ENCODE measurements around the gene GPRC6A.
"Not testable (repeated sequence)": the region's sequence is repeated elsewhere in the genome, so short reads cannot be mapped to it uniquely, and the experiment has no call there.

GPRC6A gene, protein sequence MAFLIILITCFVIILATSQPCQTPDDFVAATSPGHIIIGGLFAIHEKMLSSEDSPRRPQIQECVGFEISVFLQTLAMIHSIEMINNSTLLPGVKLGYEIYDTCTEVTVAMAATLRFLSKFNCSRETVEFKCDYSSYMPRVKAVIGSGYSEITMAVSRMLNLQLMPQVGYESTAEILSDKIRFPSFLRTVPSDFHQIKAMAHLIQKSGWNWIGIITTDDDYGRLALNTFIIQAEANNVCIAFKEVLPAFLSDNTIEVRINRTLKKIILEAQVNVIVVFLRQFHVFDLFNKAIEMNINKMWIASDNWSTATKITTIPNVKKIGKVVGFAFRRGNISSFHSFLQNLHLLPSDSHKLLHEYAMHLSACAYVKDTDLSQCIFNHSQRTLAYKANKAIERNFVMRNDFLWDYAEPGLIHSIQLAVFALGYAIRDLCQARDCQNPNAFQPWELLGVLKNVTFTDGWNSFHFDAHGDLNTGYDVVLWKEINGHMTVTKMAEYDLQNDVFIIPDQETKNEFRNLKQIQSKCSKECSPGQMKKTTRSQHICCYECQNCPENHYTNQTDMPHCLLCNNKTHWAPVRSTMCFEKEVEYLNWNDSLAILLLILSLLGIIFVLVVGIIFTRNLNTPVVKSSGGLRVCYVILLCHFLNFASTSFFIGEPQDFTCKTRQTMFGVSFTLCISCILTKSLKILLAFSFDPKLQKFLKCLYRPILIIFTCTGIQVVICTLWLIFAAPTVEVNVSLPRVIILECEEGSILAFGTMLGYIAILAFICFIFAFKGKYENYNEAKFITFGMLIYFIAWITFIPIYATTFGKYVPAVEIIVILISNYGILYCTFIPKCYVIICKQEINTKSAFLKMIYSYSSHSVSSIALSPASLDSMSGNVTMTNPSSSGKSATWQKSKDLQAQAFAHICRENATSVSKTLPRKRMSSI

DNA sequence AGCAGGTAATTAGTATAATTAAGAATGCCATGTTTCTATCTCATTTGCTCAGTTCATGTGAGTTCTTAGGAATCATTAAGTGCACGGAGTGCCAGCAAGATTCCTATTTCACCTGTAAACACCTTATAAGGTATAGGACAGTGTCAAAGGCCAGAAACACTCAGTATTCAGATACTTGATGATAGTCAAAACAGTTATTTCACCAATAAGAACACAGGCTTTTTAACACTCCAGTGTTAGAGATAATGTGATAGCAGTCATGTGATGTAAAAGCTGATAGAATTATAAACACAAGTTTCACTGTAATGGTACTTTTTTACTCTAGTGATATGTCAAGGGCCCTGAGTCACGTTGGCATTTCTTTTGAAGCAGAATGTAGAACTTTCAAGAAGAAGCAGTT is at the start of gene GPRC6A:
GPRC6A (minus strand) TSS at position 101 of the 400 bp plus-strand sequence; CDS start at position 31, 70 bp downstream.
- DNase-seq = no peak
- in situ Hi-C loops (cut with MboI; ENCODE audit: low pct_unique_long_range_greater_than_20kb, low sequenced_read_pairs) = no loop called here

DNA sequence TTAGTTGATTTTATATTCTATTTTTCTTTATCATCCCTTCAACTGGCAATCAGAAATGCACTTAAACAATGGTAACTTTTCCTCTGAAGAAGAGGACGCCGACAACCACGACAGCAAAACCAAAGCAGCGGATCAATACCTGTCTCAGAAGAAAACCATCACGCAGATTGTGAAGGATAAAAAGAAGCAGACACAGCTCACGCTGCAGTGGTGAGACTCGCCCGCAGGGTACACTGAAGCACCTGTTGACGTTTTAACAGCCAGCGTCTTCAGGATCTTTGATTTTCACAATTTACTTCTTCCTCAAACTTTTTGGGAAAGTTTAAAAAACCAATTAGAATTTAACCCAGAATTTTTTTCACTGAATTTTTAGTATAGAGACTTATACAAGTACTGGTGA is 48.9 kb upstream of the GPRC6A start:
- in situ Hi-C loops (cut with MboI; ENCODE audit: low pct_unique_long_range_greater_than_20kb, low sequenced_read_pairs) = no loop called here
- no peak for DNase-seq

DNA sequence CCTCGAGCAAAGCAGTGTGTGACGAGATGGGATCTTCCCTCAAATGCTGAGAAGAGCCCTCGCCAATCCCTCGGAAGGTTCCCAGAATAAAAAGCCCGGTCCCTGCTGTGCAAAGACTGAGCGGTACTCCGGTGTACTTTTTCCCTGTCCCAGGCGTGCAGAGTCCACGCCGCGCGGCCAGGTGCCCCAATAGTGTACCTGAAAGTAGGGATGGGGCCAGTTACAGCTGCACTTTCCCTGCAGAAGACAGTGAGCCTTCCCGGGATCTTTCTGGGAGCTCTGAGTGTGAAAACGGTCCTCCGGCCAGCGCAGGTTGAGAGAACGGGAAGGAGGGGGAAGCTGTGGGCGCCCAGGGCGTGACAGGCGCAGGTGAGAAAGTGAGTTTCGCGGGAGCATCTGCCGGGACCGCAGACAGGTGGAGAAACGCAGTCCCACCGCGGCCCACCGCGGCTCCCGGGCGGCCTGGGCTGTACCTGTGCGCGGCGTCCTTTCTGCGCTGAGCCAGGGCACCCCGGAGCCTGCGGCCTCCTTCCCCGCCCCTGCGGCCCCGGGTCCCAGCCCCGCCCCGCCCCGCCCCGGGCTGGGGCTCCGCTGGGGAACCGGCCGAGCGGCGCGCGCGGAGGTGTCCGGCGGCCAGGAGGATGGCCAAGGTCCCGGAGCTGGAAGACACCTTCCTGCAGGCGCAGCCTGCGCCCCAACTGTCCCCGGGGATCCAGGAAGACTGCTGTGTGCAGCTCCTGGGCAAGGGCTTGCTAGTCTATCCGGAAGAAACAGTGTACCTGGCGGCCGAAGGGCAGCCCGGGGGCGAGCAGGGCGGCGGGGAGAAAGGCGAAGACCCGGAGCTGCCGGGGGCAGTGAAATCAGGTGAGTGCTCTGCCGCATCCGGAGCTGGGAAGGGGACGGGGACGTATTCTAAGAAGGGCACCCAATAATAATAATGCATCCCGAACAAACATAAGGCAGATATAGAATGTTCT is 48.0 kb upstream of the GPRC6A start, which contains the start of gene RFX6:
RFX6 (plus strand) TSS at position 608 of the 977 bp plus-strand sequence; CDS start at position 642, 34 bp downstream.
- DNase-seq = no peak
- in situ Hi-C loops (cut with MboI; ENCODE audit: low pct_unique_long_range_greater_than_20kb, low sequenced_read_pairs) = no loop called here

DNA sequence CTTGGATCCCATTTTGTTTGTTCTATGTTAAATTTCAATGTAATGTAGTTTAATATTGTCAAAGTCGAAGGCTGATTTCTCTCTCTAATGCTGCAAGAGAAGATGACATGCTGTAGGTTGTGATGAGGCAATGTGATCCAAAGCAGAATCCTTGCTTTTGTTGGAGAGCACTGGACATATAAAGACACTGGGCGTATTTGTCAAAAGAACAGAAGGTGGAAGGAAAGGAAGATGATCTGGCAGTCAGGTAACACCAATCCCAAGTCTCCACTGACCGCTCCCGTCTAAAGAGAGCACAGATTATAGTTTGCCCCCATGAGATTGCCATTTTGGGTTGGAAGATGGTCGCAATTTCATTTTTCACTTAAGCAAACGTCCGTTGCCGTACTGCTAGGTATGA is 47.2 kb upstream of the GPRC6A start:
- no peak for DNase-seq
- in situ Hi-C loops (cut with MboI; ENCODE audit: low pct_unique_long_range_greater_than_20kb, low sequenced_read_pairs) = no loop called here

DNA sequence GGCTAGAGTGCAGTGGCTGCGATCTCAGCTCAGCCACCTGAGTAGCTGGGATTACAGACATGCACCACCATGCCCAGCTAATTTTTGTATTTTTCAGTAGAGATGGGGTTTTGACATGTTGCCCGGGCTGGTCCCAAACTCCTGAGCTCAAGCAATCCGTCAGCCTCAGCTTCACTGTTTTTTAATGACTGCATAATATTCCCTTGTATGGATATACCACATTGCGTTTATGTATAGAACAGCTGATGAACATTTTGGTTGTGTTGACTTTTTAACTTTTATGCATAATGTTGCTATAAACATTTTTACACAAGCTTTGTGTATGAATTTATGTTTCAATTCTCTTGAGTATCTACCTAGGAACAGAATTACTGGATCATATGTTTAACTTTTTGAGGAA is 43.9 kb upstream of the GPRC6A start:
- DNase-seq = no peak
- in situ Hi-C loops (cut with MboI; ENCODE audit: low pct_unique_long_range_greater_than_20kb, low sequenced_read_pairs) = no loop called here

DNA sequence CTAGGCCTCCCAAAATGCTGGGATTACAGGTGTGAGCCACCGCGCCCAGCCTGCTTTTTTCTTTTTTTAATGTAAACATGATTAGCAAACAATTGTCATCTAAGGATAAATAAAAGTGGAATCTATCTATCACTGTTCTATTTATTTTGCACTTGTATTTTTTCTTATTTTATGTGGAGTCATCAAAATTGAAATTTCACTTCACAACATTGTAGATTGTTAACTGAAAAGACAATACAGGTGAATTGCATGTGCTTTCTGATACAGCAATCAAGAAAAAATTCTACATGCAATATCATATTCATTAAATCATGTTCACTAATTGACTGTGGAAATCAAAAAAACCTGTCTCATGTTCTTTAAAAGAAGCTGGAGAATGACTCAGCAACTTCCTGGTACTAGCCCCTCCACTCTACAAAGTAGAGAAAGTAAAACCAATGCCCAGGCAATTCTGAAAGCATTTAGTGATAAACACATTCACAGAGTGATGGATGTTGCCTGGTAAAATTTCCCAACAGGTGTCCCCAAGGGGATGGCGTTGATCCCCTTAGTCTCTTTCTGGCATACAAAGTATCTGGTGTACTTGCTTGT is 37.5 kb upstream of the GPRC6A start:
- in situ Hi-C loops (cut with MboI; ENCODE audit: low pct_unique_long_range_greater_than_20kb, low sequenced_read_pairs) = no loop called here
- peak; percentile 8 for DNase-seq

DNA sequence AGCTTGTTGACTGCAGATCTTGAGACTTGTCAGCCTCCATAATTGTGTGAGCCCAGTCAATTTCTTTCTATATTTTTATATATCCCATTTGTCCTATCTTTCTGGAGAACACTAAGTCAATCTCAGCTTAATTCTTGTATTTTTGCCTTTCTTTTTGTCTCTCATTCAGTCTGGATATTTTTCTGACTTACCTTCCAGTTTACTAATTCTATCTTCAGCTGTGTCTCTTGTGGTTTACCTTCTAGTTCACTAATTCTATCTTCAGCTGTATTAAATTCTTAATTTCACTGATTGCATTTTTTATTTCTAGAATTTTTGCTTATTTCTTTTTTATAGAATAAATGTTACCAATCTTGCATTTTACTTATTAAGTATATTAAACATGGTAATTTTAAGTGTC is 30.4 kb upstream of the GPRC6A start:
- no peak for DNase-seq
- in situ Hi-C loops (cut with MboI; ENCODE audit: low pct_unique_long_range_greater_than_20kb, low sequenced_read_pairs) = no loop called here

DNA sequence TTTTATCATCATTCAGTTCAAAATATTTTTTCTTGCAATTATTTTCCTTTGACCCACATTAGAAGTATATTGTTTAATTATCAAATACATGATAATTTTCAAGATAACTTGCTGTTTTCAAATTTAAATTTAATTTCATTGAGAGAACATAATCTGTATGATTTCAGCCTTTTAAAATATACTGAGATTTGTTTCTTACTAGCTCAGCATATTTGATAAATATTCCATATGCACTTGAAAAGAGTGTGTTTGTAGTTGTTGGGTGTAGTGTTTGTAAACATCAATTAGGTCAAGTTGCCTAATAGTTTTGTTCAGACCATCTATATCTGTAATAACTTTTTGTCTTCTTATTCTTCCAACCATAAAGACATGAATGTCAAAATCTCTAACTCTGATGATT is 29.2 kb upstream of the GPRC6A start:
- in situ Hi-C loops (cut with MboI; ENCODE audit: low pct_unique_long_range_greater_than_20kb, low sequenced_read_pairs) = no loop called here
- no peak for DNase-seq

DNA sequence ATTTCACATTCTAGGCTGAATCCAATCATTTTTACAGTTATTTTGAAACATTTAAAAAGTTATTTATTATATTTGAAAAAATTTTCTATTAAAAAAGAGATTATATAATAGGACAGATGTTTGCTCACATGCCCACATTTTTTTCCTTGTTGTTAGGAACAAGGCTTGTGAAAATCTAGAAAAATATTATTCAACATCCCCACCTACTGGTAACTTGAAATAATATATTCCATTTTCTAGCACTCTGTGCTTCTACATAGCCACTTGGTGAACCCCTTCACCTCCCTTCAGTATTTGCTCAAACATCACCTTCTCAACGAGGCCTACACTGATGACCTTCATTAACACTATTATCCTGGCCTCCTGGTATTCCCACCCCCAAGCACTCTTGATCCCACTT is 18.3 kb upstream of the GPRC6A start:
- DNase-seq = peak; percentile 49
- in situ Hi-C loops (cut with MboI; ENCODE audit: low pct_unique_long_range_greater_than_20kb, low sequenced_read_pairs) = no loop called here

DNA sequence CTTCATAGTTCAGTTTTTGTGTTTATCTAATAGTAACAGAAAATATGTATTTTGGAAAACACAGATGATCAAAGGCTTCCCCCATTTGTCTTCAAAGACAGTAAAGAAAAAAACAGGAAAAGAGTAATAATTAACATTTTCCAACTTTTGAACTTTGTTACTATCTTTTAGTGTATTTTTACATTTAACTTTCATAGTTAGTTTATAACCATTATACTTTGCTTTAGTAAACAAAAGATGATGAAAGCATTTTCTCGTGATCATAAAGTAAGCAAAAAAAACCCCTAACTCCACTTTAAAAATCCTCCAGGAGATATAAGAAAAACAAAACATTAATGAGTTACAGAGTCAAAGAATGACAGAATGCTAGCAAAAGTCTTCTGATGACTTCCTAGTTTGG is 13.6 kb upstream of the GPRC6A start:
- in situ Hi-C loops (cut with MboI; ENCODE audit: low pct_unique_long_range_greater_than_20kb, low sequenced_read_pairs) = no loop called here
- DNase-seq = no peak

DNA sequence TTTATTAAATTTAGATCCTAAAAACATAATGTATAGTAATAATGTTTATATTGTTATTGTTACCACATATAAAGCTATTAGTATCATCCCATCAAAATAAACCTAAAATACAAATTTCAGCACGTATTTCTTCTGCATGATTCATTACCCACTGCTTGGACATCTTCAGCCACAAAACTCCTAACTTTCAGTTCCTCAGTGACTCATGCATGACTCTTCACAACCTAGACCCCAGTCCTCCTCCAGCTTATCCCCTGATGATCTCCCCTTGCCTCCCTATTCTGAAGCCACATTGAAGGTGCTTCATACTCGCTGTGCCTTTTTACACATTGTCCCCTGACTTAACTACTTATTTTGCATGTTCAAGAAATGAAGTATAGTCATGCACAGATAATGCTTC is 11.2 kb upstream of the GPRC6A start:
- DNase-seq = no peak

DNA sequence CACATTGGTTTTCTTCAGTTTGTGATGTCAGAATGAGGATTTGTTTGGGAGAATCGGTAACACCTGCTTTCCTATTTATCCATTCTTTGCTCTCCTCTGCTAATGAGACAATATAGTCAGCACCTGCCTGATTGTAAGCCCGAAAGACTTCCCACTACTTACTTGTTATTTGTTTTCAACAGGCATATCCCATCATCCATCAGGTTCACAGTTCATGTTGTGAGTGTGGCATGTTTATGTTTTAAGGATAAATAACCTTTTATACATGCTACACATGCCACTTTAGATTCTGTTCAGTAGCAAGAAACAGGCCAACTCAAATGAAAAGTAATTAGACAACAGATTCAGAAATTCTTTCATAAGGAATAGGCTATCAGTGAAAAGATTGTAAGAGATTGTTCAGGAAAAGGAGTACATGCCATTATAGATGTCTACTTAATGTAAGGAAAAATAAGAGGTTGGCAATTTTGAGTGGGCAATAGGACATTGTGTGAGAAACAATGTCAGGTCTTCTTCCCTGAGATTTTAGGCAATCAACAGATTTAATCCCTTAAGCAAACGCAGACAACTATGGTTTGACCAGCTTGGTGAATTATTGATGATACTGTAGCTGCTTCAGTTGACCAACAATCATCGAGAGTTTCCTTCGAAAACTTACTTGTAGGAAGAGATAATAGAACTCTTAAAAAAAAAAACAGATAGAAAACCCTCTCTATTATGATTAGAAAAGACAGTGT is 7.9 kb upstream of the GPRC6A start:
- in situ Hi-C loops (cut with MboI; ENCODE audit: low pct_unique_long_range_greater_than_20kb, low sequenced_read_pairs) = no loop called here
- no peak for DNase-seq

More for the DNA sequence above, 11.2 kb upstream of the GPRC6A start:
- in situ Hi-C loops (cut with MboI; ENCODE audit: low pct_unique_long_range_greater_than_20kb, low sequenced_read_pairs) = no loop called here

DNA sequence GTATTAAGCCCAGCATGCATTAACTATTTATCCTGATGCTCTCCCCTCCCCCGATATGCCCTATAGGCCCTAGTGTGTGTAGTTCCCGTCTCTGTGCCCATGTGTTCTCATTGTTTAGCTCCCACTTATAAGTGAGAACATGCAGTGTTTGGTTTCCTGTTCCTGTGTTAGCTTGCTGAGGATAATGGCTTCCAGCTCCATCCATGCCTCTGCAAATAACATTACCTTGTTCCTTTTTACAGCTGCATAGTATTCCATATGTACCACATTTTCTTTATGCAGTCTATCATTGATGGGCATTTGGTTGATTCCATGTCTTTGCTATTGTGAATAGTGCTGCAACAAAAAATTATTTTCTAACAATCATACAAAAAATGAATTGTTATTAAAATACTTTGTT is 5.6 kb upstream of the GPRC6A start:
- DNase-seq; in situ Hi-C loops (cut with MboI; ENCODE audit: low pct_unique_long_range_greater_than_20kb, low sequenced_read_pairs): not testable (repeated sequence)

DNA sequence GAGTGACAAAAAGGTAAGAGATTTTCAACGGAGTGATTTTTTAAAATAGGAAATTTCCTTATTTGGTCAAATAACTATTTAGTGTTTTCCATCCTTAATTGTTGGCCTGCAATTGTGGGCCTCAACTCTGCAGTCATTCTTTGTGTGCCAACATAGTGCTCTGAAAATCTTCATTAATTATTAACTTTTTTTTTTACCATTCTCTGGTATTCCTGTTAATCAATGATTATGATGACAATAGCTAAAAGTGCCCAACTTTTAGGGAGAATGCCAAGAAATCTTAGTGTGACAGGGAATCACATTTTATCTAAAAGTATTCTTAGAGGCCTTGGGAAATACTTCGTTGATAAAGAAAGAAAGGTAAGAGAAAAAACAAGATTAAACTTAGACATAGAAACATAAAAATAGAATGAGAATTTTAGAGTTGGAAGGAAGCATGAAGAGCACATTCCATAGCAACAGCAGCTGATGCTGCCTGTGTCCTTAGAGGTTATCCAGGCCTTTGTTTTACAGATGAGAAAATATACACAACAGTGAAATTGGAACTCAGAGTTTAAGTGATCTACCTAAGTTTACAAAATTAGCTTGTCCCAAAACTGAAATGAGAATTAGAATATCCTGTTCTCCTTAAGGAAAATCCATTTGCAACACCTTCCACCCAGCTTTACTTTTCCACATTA is 1.2 kb downstream of the GPRC6A start:
- no peak for DNase-seq

DNA sequence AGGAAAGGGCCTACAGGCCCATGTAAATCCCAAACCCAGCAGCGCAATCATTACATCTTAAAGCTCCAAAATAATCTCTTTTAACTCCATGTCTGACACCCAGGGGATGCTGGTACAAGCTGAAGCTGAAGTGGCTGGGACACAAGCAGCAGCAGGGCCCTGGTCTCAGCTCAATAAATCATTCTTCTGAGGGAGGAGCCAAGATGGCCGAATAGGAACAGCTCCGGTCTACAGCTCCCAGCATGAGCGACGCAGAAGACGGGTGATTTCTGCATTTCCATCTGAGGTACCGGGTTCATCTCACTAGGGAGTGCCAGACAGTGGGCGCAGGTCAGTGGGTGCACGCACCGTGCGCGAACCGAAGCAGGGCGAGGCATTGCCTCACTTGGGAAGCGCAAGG is 12.5 kb downstream of the GPRC6A start:
- in situ Hi-C loops (cut with MboI; ENCODE audit: low pct_unique_long_range_greater_than_20kb, low sequenced_read_pairs); DNase-seq: not testable (repeated sequence)

More for the DNA sequence above, 1.2 kb downstream of the GPRC6A start:
- in situ Hi-C loops (cut with MboI; ENCODE audit: low pct_unique_long_range_greater_than_20kb, low sequenced_read_pairs) = no loop called here

DNA sequence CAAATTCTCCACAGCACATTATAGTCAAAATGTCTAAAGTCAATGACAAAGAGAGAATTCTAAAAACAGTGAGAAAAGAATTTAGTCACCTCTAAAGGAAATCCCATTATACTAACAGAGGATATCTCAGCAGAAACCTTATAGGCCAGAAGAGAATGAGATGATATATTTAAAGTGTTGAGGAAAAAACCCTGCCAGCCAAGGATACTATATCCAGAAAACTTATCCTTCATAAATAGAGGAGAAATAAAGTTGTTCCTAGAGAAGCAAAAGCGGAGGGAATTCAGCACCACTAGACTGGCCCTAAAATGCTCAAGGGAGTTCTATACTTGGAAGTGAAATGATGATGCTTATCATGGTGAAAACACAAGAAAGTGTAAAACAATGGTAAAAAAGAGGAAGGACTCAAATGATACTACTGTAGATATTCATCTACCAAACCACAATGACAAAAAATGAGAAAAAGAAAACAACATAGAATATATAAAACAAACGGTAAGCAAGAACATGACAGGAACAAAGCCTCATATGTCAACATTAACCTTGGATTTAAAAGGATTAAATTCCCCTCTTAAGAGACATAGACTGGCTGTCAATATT is 16.7 kb downstream of the GPRC6A start:
- peak; percentile 16 for DNase-seq
- in situ Hi-C loops (cut with MboI; ENCODE audit: low pct_unique_long_range_greater_than_20kb, low sequenced_read_pairs) = no loop called here

DNA sequence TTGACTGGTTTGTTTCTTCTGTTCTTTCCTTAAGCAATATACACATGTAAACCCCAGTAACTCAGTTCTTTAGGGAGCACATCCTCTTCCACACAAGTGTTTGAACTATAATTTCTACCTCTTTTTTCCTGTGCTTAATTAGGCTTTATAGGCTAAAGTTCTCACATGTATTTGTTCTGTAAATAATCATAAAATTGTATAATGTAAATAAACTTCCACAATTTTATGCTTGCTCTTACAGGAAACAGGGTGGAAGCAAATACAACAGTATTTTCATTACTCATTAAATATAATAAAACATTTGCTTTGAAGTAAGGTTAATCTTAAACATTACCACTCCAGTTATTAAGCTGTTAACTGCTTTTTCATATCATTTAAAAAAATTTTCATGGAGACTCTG is 26.9 kb downstream of the GPRC6A start:
- in situ Hi-C loops (cut with MboI; ENCODE audit: low pct_unique_long_range_greater_than_20kb, low sequenced_read_pairs) = no loop called here
- no peak for DNase-seq
